Astrocyte of the cerebellum (primary cell): ENCODE measurements around the gene ARHGEF17.

Source experiments
- DNase-seq: peaks from one replicate; pipeline ENCODE4 v3.0.0-alpha.2; 2011; ENCODE audit warnings: low read depth
- H3K4me3 ChIP-seq: 2 replicates; pipeline ENCODE4 v1.5.1; 2011; ENCODE audit warnings: mild to moderate bottlenecking, low read depth, low read length, moderate library complexity
- CTCF ChIP-seq: IDR thresholded peaks from 2 replicates; pipeline ENCODE4 v1.5.1; 2012; ENCODE audit warnings: low read length, low read depth, moderate library complexity, mild to moderate bottlenecking; ENCODE audit errors: missing control alignments
- in situ Hi-C: cut with HindIII; loops from 2 replicates; pipeline ENCODE4 v1.10.0; 2017; ENCODE audit warnings: low sequenced_read_pairs

The ARHGEF17 gene

GRCh38 chr11:73324116-73324515 lies 16.0 kb downstream of the ARHGEF17 start:
- no peak for TF ChIP-seq CTCF

GRCh38 chr11:73324665-73325035 lies 16.6 kb downstream of the ARHGEF17 start:
- TF ChIP-seq CTCF: no peak
- no peak overlapping the region for H3K4me3 ChIP-seq
- no peak for DNase-seq
- in situ Hi-C loops: no loop called here

More at GRCh38 chr11:73324116-73324515, 16.0 kb downstream of the ARHGEF17 start:
- no peak for DNase-seq
- no peak overlapping the region for H3K4me3 ChIP-seq
- in situ Hi-C loops: no loop called here

GRCh38 chr11:73325036-73325981 lies 17.2 kb downstream of the ARHGEF17 start:
- TF ChIP-seq CTCF: no peak
- H3K4me3 ChIP-seq: no peak overlapping the region
- in situ Hi-C loops: no loop called here
- no peak for DNase-seq

GRCh38 chr11:73326929-73327811 lies 19.1 kb downstream of the ARHGEF17 start:
- DNase-seq: no peak
- in situ Hi-C loops: no loop called here
- no peak for TF ChIP-seq CTCF
- H3K4me3 ChIP-seq: no peak overlapping the region

- DNase-seq: no peak
- in situ Hi-C loops: no loop called here
- no peak overlapping the region for H3K4me3 ChIP-seq
- no peak for TF ChIP-seq CTCF
Measured at GRCh38 chr11:73327812-73328364, 19.8 kb downstream of the ARHGEF17 start.

- DNase-seq: no peak
- in situ Hi-C loops: no loop called here
- no peak overlapping the region for H3K4me3 ChIP-seq
- peak; percentile 70 for TF ChIP-seq CTCF
Measured at GRCh38 chr11:73330569-73331093, 22.6 kb downstream of the ARHGEF17 start.
